Measurements from ENCODE around the gene GALNS.

DNA sequence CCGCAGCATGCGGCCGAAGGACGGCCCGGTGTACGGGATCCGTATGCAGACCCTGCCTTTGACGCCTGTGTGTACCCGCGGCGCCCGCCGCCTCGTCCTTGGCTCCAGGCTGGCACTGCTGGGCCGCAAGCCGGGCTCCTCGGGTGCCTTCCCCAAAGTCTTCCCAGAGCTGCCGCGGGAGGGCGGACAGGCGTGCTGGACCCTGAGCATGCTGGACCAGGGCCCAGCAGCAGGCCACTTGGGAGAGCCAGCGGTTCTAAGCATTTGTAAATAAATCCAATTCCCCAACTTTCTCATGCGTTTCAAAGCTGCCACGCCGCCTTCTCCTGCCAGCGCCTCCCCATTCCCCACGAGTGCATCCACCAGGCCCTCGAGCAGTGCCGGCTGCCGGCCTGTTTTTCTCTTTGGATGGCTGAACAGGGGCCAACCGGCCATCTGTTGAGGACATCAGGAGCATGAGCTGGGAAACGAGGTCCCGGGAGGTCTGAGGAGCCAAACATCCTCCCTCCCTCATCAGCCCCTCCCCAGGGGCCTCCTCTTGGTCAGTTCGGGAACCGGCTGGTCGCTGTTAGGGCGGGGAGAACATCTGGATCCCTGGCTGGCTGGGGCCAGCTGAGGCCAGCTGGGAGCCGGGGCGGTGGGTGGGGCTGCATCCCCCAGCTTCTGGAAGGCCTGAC lies 30.2 kb upstream of the GALNS start:
- TF ChIP-seq, protein P1, sequence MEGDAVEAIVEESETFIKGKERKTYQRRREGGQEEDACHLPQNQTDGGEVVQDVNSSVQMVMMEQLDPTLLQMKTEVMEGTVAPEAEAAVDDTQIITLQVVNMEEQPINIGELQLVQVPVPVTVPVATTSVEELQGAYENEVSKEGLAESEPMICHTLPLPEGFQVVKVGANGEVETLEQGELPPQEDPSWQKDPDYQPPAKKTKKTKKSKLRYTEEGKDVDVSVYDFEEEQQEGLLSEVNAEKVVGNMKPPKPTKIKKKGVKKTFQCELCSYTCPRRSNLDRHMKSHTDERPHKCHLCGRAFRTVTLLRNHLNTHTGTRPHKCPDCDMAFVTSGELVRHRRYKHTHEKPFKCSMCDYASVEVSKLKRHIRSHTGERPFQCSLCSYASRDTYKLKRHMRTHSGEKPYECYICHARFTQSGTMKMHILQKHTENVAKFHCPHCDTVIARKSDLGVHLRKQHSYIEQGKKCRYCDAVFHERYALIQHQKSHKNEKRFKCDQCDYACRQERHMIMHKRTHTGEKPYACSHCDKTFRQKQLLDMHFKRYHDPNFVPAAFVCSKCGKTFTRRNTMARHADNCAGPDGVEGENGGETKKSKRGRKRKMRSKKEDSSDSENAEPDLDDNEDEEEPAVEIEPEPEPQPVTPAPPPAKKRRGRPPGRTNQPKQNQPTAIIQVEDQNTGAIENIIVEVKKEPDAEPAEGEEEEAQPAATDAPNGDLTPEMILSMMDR (IDR thresholded peaks at IDR 0.05; ENCODE audit: poor library complexity, severe bottlenecking): no peak
- TF ChIP-seq POLR2AphosphoS5 (IDR thresholded peaks at IDR 0.05) (no peak), EZH2 (IDR thresholded peaks at IDR 0.05; ENCODE audit: borderline replicate concordance, insufficient read depth, low read length, poor library complexity, severe bottlenecking) (no peak), EP300 (conservative IDR thresholded peaks at IDR 0.05; ENCODE audit: poor library complexity, severe bottlenecking) (no peak), RAD21 (conservative IDR thresholded peaks at IDR 0.05) (no peak), MXI1 (conservative IDR thresholded peaks at IDR 0.05; ENCODE audit: poor library complexity, severe bottlenecking) (no peak)
- TF ChIP-seq, protein P2, sequence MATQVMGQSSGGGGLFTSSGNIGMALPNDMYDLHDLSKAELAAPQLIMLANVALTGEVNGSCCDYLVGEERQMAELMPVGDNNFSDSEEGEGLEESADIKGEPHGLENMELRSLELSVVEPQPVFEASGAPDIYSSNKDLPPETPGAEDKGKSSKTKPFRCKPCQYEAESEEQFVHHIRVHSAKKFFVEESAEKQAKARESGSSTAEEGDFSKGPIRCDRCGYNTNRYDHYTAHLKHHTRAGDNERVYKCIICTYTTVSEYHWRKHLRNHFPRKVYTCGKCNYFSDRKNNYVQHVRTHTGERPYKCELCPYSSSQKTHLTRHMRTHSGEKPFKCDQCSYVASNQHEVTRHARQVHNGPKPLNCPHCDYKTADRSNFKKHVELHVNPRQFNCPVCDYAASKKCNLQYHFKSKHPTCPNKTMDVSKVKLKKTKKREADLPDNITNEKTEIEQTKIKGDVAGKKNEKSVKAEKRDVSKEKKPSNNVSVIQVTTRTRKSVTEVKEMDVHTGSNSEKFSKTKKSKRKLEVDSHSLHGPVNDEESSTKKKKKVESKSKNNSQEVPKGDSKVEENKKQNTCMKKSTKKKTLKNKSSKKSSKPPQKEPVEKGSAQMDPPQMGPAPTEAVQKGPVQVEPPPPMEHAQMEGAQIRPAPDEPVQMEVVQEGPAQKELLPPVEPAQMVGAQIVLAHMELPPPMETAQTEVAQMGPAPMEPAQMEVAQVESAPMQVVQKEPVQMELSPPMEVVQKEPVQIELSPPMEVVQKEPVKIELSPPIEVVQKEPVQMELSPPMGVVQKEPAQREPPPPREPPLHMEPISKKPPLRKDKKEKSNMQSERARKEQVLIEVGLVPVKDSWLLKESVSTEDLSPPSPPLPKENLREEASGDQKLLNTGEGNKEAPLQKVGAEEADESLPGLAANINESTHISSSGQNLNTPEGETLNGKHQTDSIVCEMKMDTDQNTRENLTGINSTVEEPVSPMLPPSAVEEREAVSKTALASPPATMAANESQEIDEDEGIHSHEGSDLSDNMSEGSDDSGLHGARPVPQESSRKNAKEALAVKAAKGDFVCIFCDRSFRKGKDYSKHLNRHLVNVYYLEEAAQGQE (IDR thresholded peaks at IDR 0.05; ENCODE audit: borderline replicate concordance): no peak
